GM06990 (cell line): ENCODE results near the gene RRBP1.

Source experiments
- DNase-seq: peaks from one replicate; pipeline ENCODE4 v3.0.0-alpha.2; 2011; ENCODE audit not compliant: insufficient read length; ENCODE audit errors: extremely low read depth
- H3K27me3 ChIP-seq: replicated peaks from 2 replicates; pipeline ENCODE4 v1.6.0; 2011; ENCODE audit warnings: low read length; ENCODE audit not compliant: control insufficient read depth, insufficient read depth
- H3K36me3 ChIP-seq: 2 replicates; pipeline ENCODE4 v1.5.1; 2011; ENCODE audit warnings: low read length; ENCODE audit not compliant: control insufficient read depth, insufficient read depth
- H3K4me3 ChIP-seq: replicated peaks from 2 replicates; pipeline ENCODE4 v1.5.1; 2011; ENCODE audit warnings: low read depth, mild to moderate bottlenecking, control low read depth, low read length
- TF ChIP-seq, protein P1 (sequence below): IDR thresholded peaks from 2 replicates; pipeline ENCODE4 v1.5.1; 2011; ENCODE audit warnings: low read length, control low read depth, mild to moderate bottlenecking, inconsistent platforms; ENCODE audit not compliant: insufficient read depth, poor library complexity, severe bottlenecking

The RRBP1 gene

GRCh38 chr20:17594443-17594842 is 87.6 kb downstream of the RRBP1 start:
- no peak for DNase-seq
- Histone ChIP-seq H3K4me3 (no peak overlapping the region), H3K27me3 (no peaks in the 10 kb centered on the region), H3K36me3 (no peaks in the 10 kb centered on the region)
- TF ChIP-seq, protein P1, sequence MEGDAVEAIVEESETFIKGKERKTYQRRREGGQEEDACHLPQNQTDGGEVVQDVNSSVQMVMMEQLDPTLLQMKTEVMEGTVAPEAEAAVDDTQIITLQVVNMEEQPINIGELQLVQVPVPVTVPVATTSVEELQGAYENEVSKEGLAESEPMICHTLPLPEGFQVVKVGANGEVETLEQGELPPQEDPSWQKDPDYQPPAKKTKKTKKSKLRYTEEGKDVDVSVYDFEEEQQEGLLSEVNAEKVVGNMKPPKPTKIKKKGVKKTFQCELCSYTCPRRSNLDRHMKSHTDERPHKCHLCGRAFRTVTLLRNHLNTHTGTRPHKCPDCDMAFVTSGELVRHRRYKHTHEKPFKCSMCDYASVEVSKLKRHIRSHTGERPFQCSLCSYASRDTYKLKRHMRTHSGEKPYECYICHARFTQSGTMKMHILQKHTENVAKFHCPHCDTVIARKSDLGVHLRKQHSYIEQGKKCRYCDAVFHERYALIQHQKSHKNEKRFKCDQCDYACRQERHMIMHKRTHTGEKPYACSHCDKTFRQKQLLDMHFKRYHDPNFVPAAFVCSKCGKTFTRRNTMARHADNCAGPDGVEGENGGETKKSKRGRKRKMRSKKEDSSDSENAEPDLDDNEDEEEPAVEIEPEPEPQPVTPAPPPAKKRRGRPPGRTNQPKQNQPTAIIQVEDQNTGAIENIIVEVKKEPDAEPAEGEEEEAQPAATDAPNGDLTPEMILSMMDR: no peak

DNA sequence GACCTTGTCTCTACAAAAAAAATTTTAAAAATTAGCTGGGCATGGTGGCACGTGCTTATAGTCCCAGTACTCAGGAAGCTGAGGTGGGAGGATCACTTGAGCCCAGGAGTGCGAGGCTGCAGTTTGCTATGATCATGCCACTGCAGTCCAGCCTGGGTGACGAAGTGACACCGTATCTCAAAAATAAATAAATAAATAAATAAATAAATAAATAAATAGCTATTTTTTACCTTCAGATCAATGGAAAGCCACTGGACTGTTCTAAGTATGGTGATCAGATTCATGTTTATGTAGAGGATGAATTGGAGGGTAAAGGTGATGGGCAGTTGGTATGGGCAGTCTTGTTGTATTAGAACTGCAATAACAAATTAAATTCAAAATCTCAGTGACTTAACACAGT is 88.1 kb downstream of the RRBP1 start:
- DNase-seq: no peak

DNA sequence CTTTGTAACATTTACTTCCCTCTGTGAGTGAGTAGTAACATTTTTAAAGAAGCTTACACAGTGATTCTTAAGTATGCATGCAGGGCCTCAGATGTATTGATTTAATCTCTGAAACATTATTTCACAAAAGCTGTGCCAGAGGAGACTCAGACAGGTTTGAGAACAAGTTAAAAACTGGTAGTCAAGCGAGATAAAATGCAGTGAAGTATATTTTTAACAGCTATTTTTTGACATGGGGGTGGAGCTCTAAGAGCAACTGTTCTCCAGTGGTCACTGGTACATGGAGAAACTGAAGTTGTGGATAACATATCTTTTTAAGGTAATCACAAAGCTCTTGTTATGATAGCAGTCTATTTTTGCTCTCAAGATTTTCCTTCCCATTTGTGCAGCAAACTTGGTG is 91.8 kb downstream of the RRBP1 start:
- H3K36me3 ChIP-seq: no peaks in the 10 kb centered on the region
- no peak overlapping the region for H3K4me3 ChIP-seq
- TF ChIP-seq, protein P1: no peak
- no peak for DNase-seq
- H3K27me3 ChIP-seq: no peaks in the 10 kb centered on the region

More for the DNA sequence above, 88.1 kb downstream of the RRBP1 start:
- TF ChIP-seq, protein P1: no peak
- Histone ChIP-seq H3K27me3 (no peaks in the 10 kb centered on the region), H3K4me3 (no peak overlapping the region), H3K36me3 (no peaks in the 10 kb centered on the region)

- H3K27me3 ChIP-seq: no peaks in the 10 kb centered on the region
- no peak overlapping the region for H3K4me3 ChIP-seq
- no peak for DNase-seq
- TF ChIP-seq, protein P1: no peak
- H3K36me3 ChIP-seq: no peaks in the 10 kb centered on the region
Observed at GRCh38 chr20:17589161-17589834, 92.7 kb downstream of the RRBP1 start.

DNA sequence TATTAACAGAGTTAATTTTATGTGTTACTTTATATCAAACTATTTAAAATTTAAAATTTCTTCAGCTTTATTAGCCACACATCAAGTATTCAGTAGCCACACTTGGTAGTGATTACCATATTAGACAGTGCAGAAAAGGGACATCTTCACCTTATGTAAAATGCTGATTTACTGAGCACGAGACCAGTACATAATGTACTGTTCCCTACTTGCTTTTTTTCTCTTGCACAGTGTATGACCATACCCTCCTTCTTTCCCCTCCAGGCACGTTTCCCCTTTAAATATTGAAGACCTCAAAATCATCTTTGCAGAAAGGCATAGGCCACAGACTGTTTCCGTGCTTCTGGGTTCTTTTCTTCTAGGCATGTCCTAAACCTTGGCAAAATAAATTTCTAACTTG is 94.2 kb downstream of the RRBP1 start:
- H3K4me3 ChIP-seq: no peak overlapping the region
- DNase-seq: no peak
- TF ChIP-seq, protein P1: no peak
- H3K27me3 ChIP-seq: no peaks in the 10 kb centered on the region
- no peaks in the 10 kb centered on the region for H3K36me3 ChIP-seq

GRCh38 chr20:17587148-17587547 is 94.9 kb downstream of the RRBP1 start:
- TF ChIP-seq, protein P1: no peak
- no peak overlapping the region for H3K4me3 ChIP-seq
- no peaks in the 10 kb centered on the region for H3K27me3 ChIP-seq
- no peak for DNase-seq
- no peaks in the 10 kb centered on the region for H3K36me3 ChIP-seq
